KMS-11 (cell line): ENCODE measurements around the gene EXOC6B.

Experiments used
- H2AFZ ChIP-seq: fragments of 200-600 bp; sonication (generic); 2 replicates; pipeline ENCODE4 v1.6.1; 2016; ENCODE audit warnings: antibody characterized with exemption, mixed run types, low read depth
- H3K27ac ChIP-seq: fragments of 200-600 bp; sonication (generic); 2 replicates; pipeline ENCODE4 v1.6.1; 2016; ENCODE audit warnings: mild to moderate bottlenecking, mixed run types
- H3K27me3 ChIP-seq: fragments of 200-600 bp; sonication (generic); 2 replicates; pipeline ENCODE4 v1.6.1; 2017; ENCODE audit warnings: mild to moderate bottlenecking, low read depth, mixed run types, moderate library complexity; ENCODE audit not compliant: insufficient read depth
- H3K36me3 ChIP-seq: fragments of 200-600 bp; sonication (generic); 2 replicates; pipeline ENCODE4 v1.6.1; 2017; ENCODE audit warnings: mild to moderate bottlenecking, mixed run types; ENCODE audit not compliant: insufficient read depth
- H3K4me1 ChIP-seq: fragments of 200-600 bp; sonication (generic); 2 replicates; pipeline ENCODE4 v1.6.1; 2016; ENCODE audit warnings: mild to moderate bottlenecking, low read depth, mixed run types; ENCODE audit not compliant: poor library complexity, severe bottlenecking
- H3K4me2 ChIP-seq: fragments of 200-600 bp; sonication (generic); 2 replicates; pipeline ENCODE4 v1.7.0; 2016; ENCODE audit warnings: mild to moderate bottlenecking, mixed run types
- H3K4me3 ChIP-seq: fragments of 200-600 bp; sonication (generic); IDR thresholded peaks from 2 replicates; pipeline ENCODE4 v1.6.1; 2017; ENCODE audit warnings: low read depth, low read length, mixed read lengths; ENCODE audit not compliant: insufficient read depth
- H3K79me2 ChIP-seq: fragments of 200-600 bp; sonication (generic); 2 replicates; pipeline ENCODE4 v1.6.1; 2016; ENCODE audit warnings: low read depth, mixed run types; ENCODE audit not compliant: insufficient read depth
- H3K9ac ChIP-seq: fragments of 200-600 bp; sonication (generic); 2 replicates; pipeline ENCODE4 v1.6.1; 2016; ENCODE audit warnings: mild to moderate bottlenecking, mixed run types
- H4K20me1 ChIP-seq: fragments of 200-600 bp; sonication (generic); 2 replicates; pipeline ENCODE4 v1.6.1; 2016; ENCODE audit warnings: mild to moderate bottlenecking, mixed run types; ENCODE audit not compliant: insufficient read depth
- CTCF ChIP-seq: fragments of 200-600 bp; sonication (generic); conservative IDR thresholded peaks from 2 replicates; pipeline ENCODE4 v1.6.1; 2017; ENCODE audit warnings: low read depth, mild to moderate bottlenecking, antibody characterized with exemption, low read length, moderate library complexity, mixed read lengths

Gene EXOC6B

GRCh38 chr2:72130659-72131360 lies 695.0 kb downstream of the EXOC6B start:
- TF ChIP-seq CTCF = no peak
- Histone ChIP-seq H3K27me3 (no peaks in the 10 kb centered on the region), H3K4me1 (no peaks in the 10 kb centered on the region), H3K9ac (no peak overlapping the region), H3K4me2 (no peak overlapping the region), H3K4me3 (no peak overlapping the region), H3K27ac (no peak overlapping the region), H4K20me1 (no peaks in the 10 kb centered on the region), H2AFZ (no peak overlapping the region), H3K79me2 (no peaks in the 10 kb centered on the region), H3K36me3 (no peaks in the 10 kb centered on the region)

GRCh38 chr2:72129681-72130340 lies 696.0 kb downstream of the EXOC6B start:
- Histone ChIP-seq H3K36me3 (no peaks in the 10 kb centered on the region), H3K4me3 (no peak overlapping the region), H3K79me2 (no peaks in the 10 kb centered on the region), H2AFZ (no peak overlapping the region), H4K20me1 (no peaks in the 10 kb centered on the region), H3K27ac (no peak overlapping the region), H3K9ac (no peak overlapping the region), H3K27me3 (no peaks in the 10 kb centered on the region), H3K4me1 (no peaks in the 10 kb centered on the region), H3K4me2 (no peak overlapping the region)
- no peak for TF ChIP-seq CTCF

GRCh38 chr2:72128843-72129227 lies 697.0 kb downstream of the EXOC6B start:
- no peak overlapping the region for H3K27ac ChIP-seq
- no peak overlapping the region for H3K9ac ChIP-seq
- no peak overlapping the region for H2AFZ ChIP-seq
- H3K4me1 ChIP-seq = no peaks in the 10 kb centered on the region
- no peaks in the 10 kb centered on the region for H3K79me2 ChIP-seq
- H3K27me3 ChIP-seq = no peaks in the 10 kb centered on the region
- no peak overlapping the region for H3K4me2 ChIP-seq
- TF ChIP-seq CTCF = no peak
- no peaks in the 10 kb centered on the region for H4K20me1 ChIP-seq
- H3K36me3 ChIP-seq = no peaks in the 10 kb centered on the region
- H3K4me3 ChIP-seq = no peak overlapping the region

GRCh38 chr2:72128059-72128842 lies 697.6 kb downstream of the EXOC6B start:
- Histone ChIP-seq H2AFZ (no peak overlapping the region), H4K20me1 (no peaks in the 10 kb centered on the region; the same call in 1 of the 2 replicates), H3K36me3 (no peaks in the 10 kb centered on the region), H3K4me2 (no peak overlapping the region), H3K4me3 (no peak overlapping the region), H3K79me2 (no peaks in the 10 kb centered on the region), H3K4me1 (no peaks in the 10 kb centered on the region), H3K9ac (no peak overlapping the region), H3K27ac (no peak overlapping the region), H3K27me3 (no peaks in the 10 kb centered on the region)
- TF ChIP-seq CTCF = no peak
